GM10248 (cell line): Measurements from ENCODE around the gene KIF16B.
"Not testable (repeated sequence)": the region's sequence is repeated elsewhere in the genome, so short reads cannot be mapped to it uniquely, and the experiment has no call there.

ENCODE experiments used
- CTCF ChIA-PET: fragments of 300-600 bp; sonication (Branson Sonifier 250); formaldehyde crosslinking; extraction: SDS; loops from one replicate; lab custom pipeline; 2021; ENCODE audit warnings: antibody characterized with exemption; lab: Yijun Ruan, JAX
- POLR2A ChIA-PET: fragments of 350-650 bp; sonication (Branson Sonifier 250); formaldehyde crosslinking; extraction: SDS; loops from one replicate; lab custom pipeline; 2020; ENCODE audit warnings: antibody characterized with exemption; lab: Yijun Ruan, JAX
- DNase-seq: peaks from one replicate; pipeline ENCODE4 v3.0.0; 2012; ENCODE audit errors: extremely low spot score
- TF ChIP-seq, protein P1 (sequence below): IDR thresholded peaks from 2 replicates; pipeline ENCODE4 v1.5.1; 2012; ENCODE audit warnings: mild to moderate bottlenecking, low read depth; ENCODE audit errors: extremely low read depth, missing control alignments, control extremely low read depth

The KIF16B gene

DNA sequence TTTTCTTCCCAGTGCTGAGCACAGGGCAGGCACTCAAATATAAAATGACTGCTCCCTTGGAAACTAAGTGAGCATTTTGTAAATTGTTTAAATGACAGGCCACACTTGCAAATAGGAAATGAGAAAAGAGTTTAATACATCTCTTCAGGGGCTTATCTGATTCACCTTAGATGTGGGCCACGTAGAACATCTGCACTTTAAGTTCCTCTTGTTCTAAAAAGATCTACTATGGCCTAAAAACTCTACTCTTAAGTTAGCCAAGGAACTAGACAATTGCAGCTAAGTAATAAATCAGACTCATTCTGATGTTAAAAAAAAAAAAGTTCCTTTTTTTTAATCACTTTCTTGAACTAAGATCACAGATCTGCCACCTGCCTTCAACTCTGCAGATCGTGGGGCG is 126.3 kb downstream of the KIF16B start:
- ChIA-PET POLR2A (no interaction called here), CTCF (no interaction called here)
- no peak for DNase-seq
- TF ChIP-seq, protein P1, sequence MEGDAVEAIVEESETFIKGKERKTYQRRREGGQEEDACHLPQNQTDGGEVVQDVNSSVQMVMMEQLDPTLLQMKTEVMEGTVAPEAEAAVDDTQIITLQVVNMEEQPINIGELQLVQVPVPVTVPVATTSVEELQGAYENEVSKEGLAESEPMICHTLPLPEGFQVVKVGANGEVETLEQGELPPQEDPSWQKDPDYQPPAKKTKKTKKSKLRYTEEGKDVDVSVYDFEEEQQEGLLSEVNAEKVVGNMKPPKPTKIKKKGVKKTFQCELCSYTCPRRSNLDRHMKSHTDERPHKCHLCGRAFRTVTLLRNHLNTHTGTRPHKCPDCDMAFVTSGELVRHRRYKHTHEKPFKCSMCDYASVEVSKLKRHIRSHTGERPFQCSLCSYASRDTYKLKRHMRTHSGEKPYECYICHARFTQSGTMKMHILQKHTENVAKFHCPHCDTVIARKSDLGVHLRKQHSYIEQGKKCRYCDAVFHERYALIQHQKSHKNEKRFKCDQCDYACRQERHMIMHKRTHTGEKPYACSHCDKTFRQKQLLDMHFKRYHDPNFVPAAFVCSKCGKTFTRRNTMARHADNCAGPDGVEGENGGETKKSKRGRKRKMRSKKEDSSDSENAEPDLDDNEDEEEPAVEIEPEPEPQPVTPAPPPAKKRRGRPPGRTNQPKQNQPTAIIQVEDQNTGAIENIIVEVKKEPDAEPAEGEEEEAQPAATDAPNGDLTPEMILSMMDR, result no peak

DNA sequence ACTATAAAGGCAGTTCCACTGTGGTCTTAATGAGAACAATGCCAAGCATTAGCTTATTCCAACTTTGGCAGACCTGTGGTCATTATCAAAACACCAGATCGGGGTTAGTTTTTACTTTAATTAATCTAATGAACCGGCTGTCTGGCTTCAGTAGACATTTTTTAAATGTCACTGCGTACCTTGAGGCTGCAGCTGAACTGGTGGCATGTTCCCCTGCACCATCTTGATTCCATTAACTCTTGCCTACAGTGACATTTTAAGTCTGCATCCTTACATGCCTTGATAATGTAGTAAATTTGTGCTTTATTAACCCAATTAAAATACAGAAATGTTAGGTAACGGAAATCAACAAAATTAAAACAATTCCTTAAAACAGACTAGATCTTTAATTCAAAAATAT is 127.0 kb downstream of the KIF16B start:
- POLR2A ChIA-PET, result no interaction called here
- DNase-seq, result no peak
- TF ChIP-seq, protein P1, result no peak
- CTCF ChIA-PET, result no interaction called here

DNA sequence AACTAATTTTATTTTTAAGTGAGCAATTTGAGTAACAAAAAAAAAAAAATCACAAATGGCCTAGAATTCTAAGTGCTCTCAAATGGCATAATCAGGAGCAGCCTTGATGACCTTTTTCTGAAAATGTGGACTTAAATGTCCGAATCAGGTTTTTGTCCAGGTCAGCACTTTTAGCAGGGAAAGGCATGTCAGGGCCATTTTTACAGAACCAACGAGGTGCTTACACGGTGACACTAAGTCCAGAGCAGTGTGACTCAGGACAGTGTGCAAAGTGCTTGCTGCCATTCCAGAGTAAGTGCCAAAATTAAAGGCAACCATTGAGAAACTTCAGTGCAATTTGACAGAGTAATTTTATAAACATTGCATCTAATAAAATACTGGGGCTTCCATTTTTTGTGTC is 127.8 kb downstream of the KIF16B start:
- no peak for DNase-seq
- POLR2A ChIA-PET, result no interaction called here
- TF ChIP-seq, protein P1, result no peak
- CTCF ChIA-PET, result no interaction called here

DNA sequence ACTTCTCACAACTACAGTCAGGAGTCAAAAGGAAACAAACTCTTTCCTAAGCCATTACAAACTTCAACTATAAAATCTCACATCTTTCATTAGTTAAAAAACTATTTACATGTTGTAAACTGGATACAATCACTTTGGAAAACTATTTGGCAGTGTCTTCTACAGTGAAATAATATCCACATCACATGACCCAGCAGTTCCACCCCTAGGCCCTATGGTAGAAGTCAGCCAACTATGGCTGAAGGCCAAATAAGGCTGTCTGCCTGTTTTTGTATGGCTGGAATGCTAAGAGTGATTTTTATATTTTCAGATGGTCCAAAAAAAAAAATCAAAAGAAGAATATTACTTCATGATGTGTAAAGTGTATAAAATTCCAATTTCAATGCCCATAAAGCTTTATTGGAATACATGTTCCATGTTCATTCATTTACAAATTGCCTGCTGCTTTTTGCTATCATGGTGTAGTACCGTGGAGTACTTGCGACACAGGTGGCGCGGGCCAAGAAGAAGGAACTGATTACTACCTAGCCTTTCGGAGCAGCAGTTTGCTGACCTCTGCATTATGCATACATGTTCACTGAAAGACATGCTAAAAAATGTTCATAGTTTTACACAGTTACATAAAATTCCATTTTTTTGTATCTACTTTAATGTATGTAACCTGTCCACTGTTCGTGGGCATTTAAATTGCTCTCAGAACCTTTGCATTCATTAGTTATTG is 129.0 kb downstream of the KIF16B start:
- TF ChIP-seq, protein P1, result no peak
- POLR2A ChIA-PET, result no interaction called here
- DNase-seq, result no peak
- CTCF ChIA-PET, result no interaction called here

DNA sequence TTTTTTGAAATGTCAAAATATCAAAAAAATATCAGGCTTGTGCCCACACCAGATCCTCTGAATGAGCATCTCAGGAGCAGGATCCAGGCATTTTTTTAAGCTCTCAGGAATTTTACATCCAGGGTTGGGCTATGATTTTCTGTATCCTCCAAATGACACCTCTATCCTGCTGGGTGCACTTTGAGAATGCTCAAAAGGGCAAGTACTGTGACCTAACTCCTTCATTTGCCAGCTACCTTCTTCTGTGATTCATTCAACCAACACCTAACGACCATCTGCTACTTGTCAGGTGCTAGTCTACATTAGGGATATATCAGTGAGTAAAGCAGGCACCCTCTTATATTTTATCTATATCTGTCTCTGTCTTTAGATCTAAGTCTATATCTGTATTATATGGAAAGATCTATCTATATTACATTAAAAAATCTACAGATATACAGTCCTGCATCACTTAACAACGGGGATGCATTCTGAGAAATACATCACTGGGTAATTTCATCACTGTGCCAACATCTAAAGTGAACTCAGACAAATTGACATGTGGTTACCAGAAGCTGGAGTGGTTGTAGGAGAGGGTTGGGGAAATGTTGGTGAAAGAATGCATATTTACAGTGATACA is 131.6 kb downstream of the KIF16B start:
- no peak for DNase-seq
- ChIA-PET POLR2A (no interaction called here), CTCF (no interaction called here)
- TF ChIP-seq, protein P1, result no peak

DNA sequence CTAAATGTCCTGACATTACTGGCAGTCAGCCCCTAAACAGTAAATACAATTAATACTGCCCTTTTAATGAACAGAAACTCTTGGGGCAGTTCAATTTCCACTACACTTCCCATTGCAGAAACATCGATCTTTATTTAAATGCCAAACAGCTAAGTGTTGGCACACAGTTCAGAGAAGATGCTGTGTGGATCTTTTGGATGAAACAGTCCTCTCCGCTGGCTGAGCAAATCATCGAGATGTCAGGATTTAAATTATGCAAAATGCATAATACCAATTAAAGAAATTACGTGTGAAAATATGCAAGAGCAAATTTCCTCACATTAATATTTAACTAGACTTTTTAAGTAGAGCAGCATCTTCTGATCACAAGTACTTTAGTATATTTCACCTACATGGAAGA is 132.6 kb downstream of the KIF16B start:
- TF ChIP-seq, protein P1, result no peak
- no peak for DNase-seq
- ChIA-PET POLR2A (no interaction called here), CTCF (no interaction called here)

DNA sequence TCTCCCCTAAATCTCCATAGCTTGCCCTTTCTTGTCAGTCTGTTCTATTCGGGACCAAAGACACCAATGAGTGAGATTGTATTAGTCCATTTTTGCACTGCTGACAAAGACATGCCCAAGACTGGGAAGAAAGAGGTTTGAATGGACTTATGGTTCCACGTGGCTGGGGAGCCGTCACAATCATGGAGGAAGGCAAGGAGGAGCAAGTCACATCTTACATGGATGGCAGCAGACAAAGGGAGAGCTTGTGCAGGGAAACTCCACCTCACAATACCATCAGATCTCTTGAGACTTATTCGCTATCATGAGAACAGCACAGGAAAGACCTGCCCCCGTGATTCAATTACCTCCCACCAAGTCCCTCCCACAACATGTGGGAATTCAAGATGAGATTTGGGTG is 133.7 kb downstream of the KIF16B start:
- DNase-seq, CTCF ChIA-PET, POLR2A ChIA-PET: not testable (repeated sequence)
